SU-DHL-6 (cell line): ENCODE data around the gene HS6ST2.

Source experiments
- H2AFZ ChIP-seq: fragments of 200-600 bp; sonication (generic); 2 replicates; pipeline ENCODE4 v1.6.1; 2014; ENCODE audit warnings: low read depth, mild to moderate bottlenecking, moderate library complexity, mixed read lengths, antibody characterized with exemption, low read length; ENCODE audit not compliant: severe bottlenecking
- H3F3A ChIP-seq: fragments of 200-600 bp; shearing (Covaris generic); 2 replicates; pipeline ENCODE4 v1.6.0; 2016; ENCODE audit warnings: antibody characterized with exemption, mild to moderate bottlenecking; ENCODE audit not compliant: insufficient read depth
- H3K27ac ChIP-seq: fragments of 200-600 bp; sonication (generic); 2 replicates; pipeline ENCODE4 v1.5.1; 2016; ENCODE audit warnings: low read depth, mild to moderate bottlenecking, low read length, moderate library complexity, mixed read lengths
- H3K27me3 ChIP-seq: fragments of 200-600 bp; sonication (generic), shearing (Covaris generic); 2 replicates; pipeline ENCODE4 v1.6.0; 2014; ENCODE audit warnings: mild to moderate bottlenecking, low read length
- H3K36me3 ChIP-seq: fragments of 200-600 bp; sonication (generic); 2 replicates; pipeline ENCODE4 v1.6.1; 2014; ENCODE audit warnings: mild to moderate bottlenecking, low read length, mixed read lengths
- H3K4me2 ChIP-seq: fragments of 300-600, 200-600 bp; shearing (Covaris generic), sonication (generic); 2 replicates; pipeline ENCODE4 v1.6.0; 2014; ENCODE audit warnings: low read length, low read depth, mild to moderate bottlenecking; ENCODE audit not compliant: poor library complexity, severe bottlenecking
- H3K4me3 ChIP-seq: fragments of 200-600 bp; sonication (generic); 2 replicates; pipeline ENCODE4 v1.5.1; 2014; ENCODE audit warnings: antibody characterized with exemption, low read length, mild to moderate bottlenecking, mixed read lengths; ENCODE audit not compliant: insufficient read depth, poor library complexity, severe bottlenecking
- H3K79me2 ChIP-seq: fragments of 200-600 bp; sonication (generic); 2 replicates; pipeline ENCODE4 v1.6.1; 2014; ENCODE audit warnings: mild to moderate bottlenecking, low read length, moderate library complexity; ENCODE audit not compliant: insufficient read depth
- H3K9ac ChIP-seq: fragments of 200-600 bp; sonication (generic); 2 replicates; pipeline ENCODE4 v1.7.0; 2014; ENCODE audit warnings: mild to moderate bottlenecking, low read length
- H3K9me2 ChIP-seq: fragments of 200-600 bp; sonication (generic); replicated peaks from 2 replicates; pipeline ENCODE4 v1.6.1; 2014; ENCODE audit warnings: low read length; ENCODE audit not compliant: insufficient read depth
- H3K9me3 ChIP-seq: fragments of 200-600 bp; sonication (generic); 2 replicates; pipeline ENCODE4 v1.6.1; 2014; ENCODE audit warnings: low read length, mixed read lengths; ENCODE audit not compliant: insufficient read depth
- H4K20me1 ChIP-seq: fragments of 200-600 bp; sonication (generic); 2 replicates; pipeline ENCODE4 v1.6.1; 2014; ENCODE audit warnings: low read depth, mild to moderate bottlenecking, antibody characterized with exemption, low read length, moderate library complexity, mixed read lengths
- CTCF ChIP-seq: fragments of 200-600 bp; sonication (generic); IDR thresholded peaks from one replicate; pipeline ENCODE4 v1.5.1; 2017; ENCODE audit warnings: antibody characterized with exemption, mild to moderate bottlenecking, low read length, moderate library complexity; ENCODE audit not compliant: insufficient read depth, poor library complexity, severe bottlenecking
- EZH2phosphoT487 ChIP-seq: fragments of 200-600 bp; sonication (generic), shearing (Covaris generic); conservative IDR thresholded peaks from 2 replicates; pipeline ENCODE4 v1.6.1; 2018; ENCODE audit warnings: mild to moderate bottlenecking, antibody characterized with exemption, low read length, moderate library complexity, mixed read lengths

The HS6ST2 gene

GRCh38 chrX:132669142-132669541, 289.3 kb downstream of the HS6ST2 start:
- TF ChIP-seq EZH2phosphoT487 (no peak), CTCF (no peak)
- Histone ChIP-seq H3K4me3 (no peak overlapping the region), H2AFZ (no peak overlapping the region)

GRCh38 chrX:132668178-132668577, 290.3 kb downstream of the HS6ST2 start:
- TF ChIP-seq CTCF (no peak), EZH2phosphoT487 (no peak)
- H3K9ac ChIP-seq = no peak overlapping the region

More at GRCh38 chrX:132669142-132669541, 289.3 kb downstream of the HS6ST2 start:
- Histone ChIP-seq H4K20me1 (no peaks in the 10 kb centered on the region), H3K9me3 (no peaks in the 10 kb centered on the region), H3K36me3 (no peaks in the 10 kb centered on the region), H3K9ac (no peak overlapping the region), H3K27ac (no peak overlapping the region), H3F3A (no peaks in the 10 kb centered on the region), H3K79me2 (no peaks in the 10 kb centered on the region), H3K4me2 (no peak overlapping the region), H3K9me2 (no peaks in the 10 kb centered on the region), H3K27me3 (no peaks in the 10 kb centered on the region)

DNA sequence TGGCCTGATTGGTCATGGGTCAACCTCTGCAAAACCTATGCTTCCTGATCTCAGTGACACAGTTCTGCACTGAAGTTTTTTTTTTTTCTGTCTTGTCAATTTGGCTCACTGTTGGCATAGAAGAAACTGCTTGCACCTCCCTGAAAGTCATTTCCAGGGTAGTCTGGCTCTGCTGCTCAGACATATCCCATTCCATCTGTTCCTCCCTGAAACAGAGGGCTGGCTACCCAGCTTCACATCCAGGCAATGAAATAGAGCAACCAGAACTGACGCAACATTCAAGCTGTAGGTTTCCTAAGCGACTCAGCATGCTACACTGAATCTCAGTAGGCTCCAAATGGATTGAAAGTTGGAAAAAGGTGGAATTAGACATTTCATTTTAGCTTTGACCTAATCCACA, 292.8 kb downstream of the HS6ST2 start:
- Histone ChIP-seq H4K20me1 (no peaks in the 10 kb centered on the region), H3K9me3 (no peaks in the 10 kb centered on the region), H3K9me2 (no peaks in the 10 kb centered on the region), H3K79me2 (no peaks in the 10 kb centered on the region), H2AFZ (no peak overlapping the region), H3K4me2 (no peak overlapping the region), H3K4me3 (no peak overlapping the region), H3F3A (no peaks in the 10 kb centered on the region), H3K36me3 (no peaks in the 10 kb centered on the region), H3K27me3 (no peaks in the 10 kb centered on the region), H3K9ac (no peak overlapping the region), H3K27ac (no peak overlapping the region)
- TF ChIP-seq EZH2phosphoT487 = no peak
- no peak for TF ChIP-seq CTCF

More at GRCh38 chrX:132668178-132668577, 290.3 kb downstream of the HS6ST2 start:
- H3K27me3 ChIP-seq = no peaks in the 10 kb centered on the region
- no peak overlapping the region for H3K4me2 ChIP-seq
- H3K27ac ChIP-seq = no peak overlapping the region
- no peaks in the 10 kb centered on the region for H3F3A ChIP-seq
- no peak overlapping the region for H3K4me3 ChIP-seq
- H3K9me2 ChIP-seq = no peaks in the 10 kb centered on the region
- no peaks in the 10 kb centered on the region for H3K36me3 ChIP-seq
- H2AFZ ChIP-seq = no peak overlapping the region
- H3K9me3 ChIP-seq = no peaks in the 10 kb centered on the region
- H4K20me1 ChIP-seq = no peaks in the 10 kb centered on the region
- no peaks in the 10 kb centered on the region for H3K79me2 ChIP-seq

GRCh38 chrX:132664273-132664672, 294.2 kb downstream of the HS6ST2 start:
- Histone ChIP-seq H3K4me3 (no peak overlapping the region), H3F3A (no peaks in the 10 kb centered on the region), H2AFZ (no peak overlapping the region), H3K79me2 (no peaks in the 10 kb centered on the region), H3K27ac (no peak overlapping the region), H3K27me3 (no peaks in the 10 kb centered on the region), H3K9me3 (no peaks in the 10 kb centered on the region), H3K36me3 (no peaks in the 10 kb centered on the region), H4K20me1 (no peaks in the 10 kb centered on the region), H3K4me2 (no peak overlapping the region), H3K9ac (no peak overlapping the region), H3K9me2 (no peaks in the 10 kb centered on the region)
- TF ChIP-seq CTCF (no peak), EZH2phosphoT487 (no peak)
